ENCODE measurements around the gene TCF12.

DNA sequence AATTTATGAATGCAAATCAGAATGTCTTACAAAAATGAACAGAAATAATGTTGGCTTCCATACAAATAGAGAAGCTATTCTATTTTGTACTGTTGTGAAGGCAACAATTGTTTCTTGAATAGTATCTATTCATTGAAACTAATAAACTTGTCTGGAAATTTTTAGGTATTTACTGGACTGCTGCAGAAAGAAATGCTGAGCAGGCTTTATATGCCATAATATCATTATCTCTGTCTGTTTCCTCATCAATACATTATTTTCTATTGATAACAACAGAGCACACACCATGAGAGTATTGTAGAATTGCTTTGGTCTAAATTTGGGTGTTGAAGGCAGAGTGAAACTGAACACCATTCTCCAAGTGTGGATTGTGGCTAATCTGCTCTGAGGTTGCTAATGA lies 241.3 kb downstream of the TCF12 start:
- no peak for TF ChIP-seq CTCF (IDR thresholded peaks at IDR 0.05; ENCODE audit: insufficient read depth, low read length)
- no peak for TF ChIP-seq POLR2AphosphoS5 (IDR thresholded peaks at IDR 0.05; ENCODE audit: low read depth)

Measured in HL-60 (cell line).